GF-D8 (cell line): ENCODE measurements around the gene GALNT7.
A peak's percentile ranks its signal among the peaks of the same experiment; 100 is the strongest.

Source experiments
- DNase-seq: peaks from one replicate; lab custom pipeline; 2025; lab: John Stamatoyannopoulos, UW

The GALNT7 gene

DNA sequence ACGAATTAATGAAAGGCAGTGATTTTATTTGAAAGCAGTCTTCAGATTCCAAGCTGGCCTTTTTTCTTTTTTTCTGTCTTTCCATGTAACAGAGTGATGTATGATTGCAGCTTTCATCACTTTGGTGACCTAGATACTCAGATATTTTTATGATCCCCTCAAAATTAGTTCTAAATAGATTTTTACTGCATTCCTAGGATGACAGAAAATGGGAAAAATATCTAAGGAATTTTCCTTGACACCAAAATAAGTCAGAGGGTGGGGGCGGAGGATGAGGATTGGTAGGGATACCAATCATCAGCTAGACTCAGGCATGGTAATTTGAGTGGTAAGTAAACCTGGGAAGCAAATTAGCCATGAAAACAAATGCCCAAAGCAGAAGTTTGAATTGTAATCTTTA lies 177.5 kb downstream of the GALNT7 start:
- DNase-seq = no peak

- DNase-seq = no peak
Measured at GRCh38 chr4:173347467-173347866, 178.9 kb downstream of the GALNT7 start.

DNA sequence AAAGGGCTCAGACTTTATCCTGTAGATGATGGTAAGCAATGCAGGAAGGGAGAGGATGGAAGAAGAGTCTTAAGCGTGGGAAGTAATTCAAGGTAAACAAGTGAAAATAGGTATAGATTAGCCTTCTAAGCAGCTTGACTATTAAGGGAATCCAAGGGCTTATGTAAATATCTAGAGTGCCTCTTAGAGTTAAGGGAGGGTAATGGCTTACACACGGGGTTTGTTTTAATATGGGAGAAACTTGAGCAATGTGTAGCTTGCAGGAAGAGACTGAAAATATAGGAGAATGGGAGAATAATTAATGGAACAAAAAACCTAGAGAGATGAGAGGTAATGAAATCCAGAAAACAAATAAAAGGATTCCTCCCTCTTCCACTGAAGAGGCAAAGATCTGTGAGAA lies 189.3 kb downstream of the GALNT7 start:
- no peak for DNase-seq

DNA sequence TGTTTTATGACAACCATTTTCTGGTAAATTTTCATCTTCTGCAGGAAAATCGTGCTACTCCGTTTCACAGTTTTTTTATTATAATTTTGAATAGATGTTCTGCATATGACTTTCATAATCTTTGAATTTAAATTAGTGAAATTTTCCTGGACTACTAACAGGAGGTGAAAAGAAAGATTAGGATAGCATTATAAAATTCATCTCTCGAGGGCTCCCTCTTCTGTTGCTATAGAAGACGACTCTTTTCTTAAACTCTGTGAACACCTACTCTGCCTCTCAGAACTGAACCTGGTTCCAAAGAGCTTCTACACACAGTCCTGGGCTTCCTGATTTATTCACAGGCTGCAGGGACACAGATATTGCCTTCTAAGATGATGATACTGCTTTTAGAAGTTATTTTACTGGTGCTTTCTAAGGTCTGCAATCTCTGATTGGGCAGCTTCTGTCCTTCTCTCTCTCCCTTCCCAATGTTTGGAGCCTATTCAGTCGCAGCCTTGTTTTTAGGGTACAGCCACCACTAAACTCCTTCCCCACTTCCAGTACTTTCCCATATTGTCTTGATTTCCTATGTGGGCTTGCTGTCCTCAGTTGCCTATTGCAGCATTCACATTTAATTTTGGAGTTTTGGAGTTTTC lies 192.1 kb downstream of the GALNT7 start:
- DNase-seq = peak; percentile 25

GRCh38 chr4:173362666-173363065 lies 194.1 kb downstream of the GALNT7 start:
- DNase-seq = no peak

GRCh38 chr4:173365359-173365996 lies 196.9 kb downstream of the GALNT7 start:
- no peak for DNase-seq

DNA sequence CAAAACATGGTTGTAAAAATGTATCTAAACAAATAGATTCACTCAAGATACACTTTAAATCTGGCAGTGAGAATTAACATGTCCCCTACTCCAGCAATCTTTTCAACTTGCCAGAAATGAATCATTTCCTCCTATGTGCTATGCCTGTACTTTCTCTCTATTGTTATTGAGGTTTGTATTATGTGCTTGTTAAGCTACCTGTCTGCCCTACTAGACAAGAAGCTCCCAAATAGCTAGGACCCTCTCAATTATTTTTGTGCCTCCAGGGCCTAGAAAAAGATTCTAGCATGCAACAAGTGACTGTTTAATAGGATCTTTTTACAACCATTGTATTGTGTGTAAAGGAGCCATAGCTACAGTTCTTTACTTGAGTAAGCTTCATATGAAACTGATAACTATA lies 198.7 kb downstream of the GALNT7 start:
- DNase-seq = no peak

DNA sequence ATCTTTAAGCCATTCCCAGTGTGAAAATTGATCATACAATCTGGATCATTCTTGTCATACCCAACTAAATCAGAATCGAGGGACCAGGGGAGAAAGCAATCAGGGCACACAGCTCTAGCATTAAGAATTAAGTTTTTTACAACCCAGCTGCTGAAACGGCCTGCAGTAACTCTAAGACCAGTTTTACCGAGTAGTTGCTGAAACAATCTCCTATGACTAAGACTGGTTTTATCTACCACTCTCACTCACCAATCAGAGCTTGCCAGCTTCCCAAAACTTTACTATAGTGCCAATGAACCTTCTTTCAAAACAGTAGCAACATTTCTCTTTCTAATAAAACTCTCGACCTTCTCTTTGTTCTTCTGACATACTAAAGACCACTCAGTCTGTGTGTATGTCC lies 199.3 kb downstream of the GALNT7 start:
- DNase-seq = no peak

DNA sequence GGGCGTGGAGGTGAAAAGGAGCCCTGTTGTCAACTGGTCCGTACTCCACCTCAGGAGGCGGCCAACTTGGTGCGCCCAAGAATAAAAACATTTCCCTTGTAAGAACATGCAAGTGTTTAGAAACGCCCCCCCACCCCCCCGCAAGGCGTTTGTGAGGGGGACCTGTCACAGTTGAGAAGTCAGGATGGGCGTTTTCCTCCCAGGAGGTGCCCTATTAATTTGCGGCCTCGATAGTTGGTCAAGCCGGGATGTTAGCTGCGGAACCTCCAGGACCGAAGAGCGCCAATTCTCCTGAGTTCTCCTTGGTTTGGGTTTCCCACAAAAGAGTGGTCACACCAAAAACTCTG lies 201.5 kb downstream of the GALNT7 start:
- peak; percentile 56 for DNase-seq

DNA sequence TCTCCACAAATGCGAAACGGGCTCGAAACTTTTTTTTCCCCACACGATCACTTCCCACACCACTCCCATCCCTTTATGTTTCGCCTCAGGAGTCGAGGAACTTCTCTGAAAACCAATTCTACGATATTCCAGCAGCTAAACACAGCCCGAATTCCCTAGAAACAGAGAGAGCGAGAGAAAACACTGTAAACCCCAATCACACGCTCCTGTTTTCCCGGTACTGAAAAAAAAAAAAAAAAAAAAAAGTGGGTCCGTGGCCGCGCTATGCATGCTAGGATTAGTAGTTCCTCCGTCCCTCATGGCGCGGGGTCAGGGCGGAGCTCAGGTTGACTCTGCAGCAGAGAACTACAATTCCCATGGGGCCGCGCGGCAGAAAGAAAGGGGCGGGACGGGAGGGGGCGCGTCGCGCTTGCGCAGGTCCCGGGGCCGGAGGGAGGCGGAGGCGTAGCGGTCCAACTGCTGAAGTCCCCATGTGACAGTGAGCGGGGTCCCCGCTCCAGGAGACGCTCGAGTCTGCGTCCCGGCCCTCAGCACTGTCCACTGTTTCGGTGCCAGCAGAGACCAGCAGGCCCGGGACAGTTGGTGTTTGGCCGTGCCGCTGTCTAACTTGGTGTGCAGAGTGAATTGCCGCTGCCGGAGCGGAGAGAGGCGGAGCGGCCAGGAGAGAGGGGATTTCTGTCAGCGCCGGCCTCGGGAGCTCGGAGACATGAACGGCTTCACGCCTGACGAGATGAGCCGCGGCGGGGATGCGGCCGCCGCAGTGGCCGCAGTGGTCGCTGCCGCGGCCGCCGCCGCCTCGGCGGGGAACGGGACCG lies 202.1 kb downstream of the GALNT7 start, which contains the start of gene SAP30:
SAP30 (plus strand) TSS at position 478 of the 815 bp plus-strand sequence; CDS start at position 707, 229 bp downstream.
- DNase-seq = peak; percentile 93

- peak; percentile 27 for DNase-seq
Measured at GRCh38 chr4:173371292-173372192, 202.9 kb downstream of the GALNT7 start.
